ENCODE data around the gene SEC22C. TPM values are rescaled to one million over a fixed set of nuclear protein-coding genes. Genes with fewer than 3 reads are reported as not detected.
A peak's percentile ranks its signal among the peaks of the same experiment; 100 is the strongest.
"Not testable (repeated sequence)": the region's sequence is repeated elsewhere in the genome, so short reads cannot be mapped to it uniquely, and the experiment has no call there.

Gene SEC22C
- total RNA-seq, 2 donors from 2014 or later, result 35.2 to 38.4 TPM

DNA sequence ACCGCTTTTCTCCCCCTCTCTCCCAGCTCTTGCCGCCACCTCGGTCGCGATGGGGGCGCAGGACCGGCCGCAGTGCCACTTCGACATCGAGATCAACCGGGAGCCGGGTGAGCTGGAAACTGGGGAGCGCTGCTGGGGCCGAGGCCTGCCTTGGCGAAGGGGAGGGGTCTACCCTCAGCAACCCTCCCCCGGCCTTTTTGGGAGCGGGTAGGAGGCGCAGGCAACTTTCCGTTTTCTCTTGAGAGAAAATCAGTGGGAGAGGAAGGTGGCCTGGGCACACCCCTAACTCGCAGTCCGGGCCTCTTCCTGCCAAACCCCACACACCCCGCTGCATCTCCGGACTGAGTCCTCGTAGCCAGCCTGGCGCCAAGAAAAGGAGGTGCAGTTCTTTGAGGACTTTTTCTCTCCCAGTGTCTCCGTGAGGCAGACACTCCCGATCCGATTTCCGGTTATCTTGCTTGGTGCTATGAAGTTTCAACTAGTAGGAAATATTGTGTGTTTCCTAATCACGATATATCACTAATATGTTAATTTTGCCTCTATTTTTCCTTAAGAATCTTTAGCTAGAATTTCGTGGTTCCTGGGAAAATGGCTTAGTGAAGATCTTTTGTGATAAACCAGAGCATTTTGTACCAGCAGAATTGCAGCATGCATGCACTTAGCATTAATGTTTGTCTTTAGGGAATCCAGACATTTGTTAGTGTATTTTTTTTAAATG is 19.4 kb upstream of the SEC22C start:
- Histone ChIP-seq H3K27ac (ENCODE audit: low read depth, low read length) (peak overlapping the region; percentile 94), H3K9ac (ENCODE audit: extremely low read depth, low read length, poor library complexity, severe bottlenecking) (peak overlapping the region; percentile 82), H3K4me3 (ENCODE audit: low read length) (peak overlapping the region; percentile 99), H3K27me3 (ENCODE audit: control insufficient read depth, insufficient read depth, low read length, poor library complexity, severe bottlenecking) (no peaks in the 10 kb centered on the region), H3K9me3 (ENCODE audit: control insufficient read depth, low read length) (no peaks in the 10 kb centered on the region), H3K4me1 (ENCODE audit: control insufficient read depth, insufficient read depth, low read length) (peaks cover 9% of the 10 kb centered on the region), H3K36me3 (ENCODE audit: control insufficient read depth, insufficient read depth, low read length) (peaks cover 40% of the 10 kb centered on the region)
- H3K27ac Mint-ChIP-seq, result peak overlapping the region; percentile 90
- no peaks in the 10 kb centered on the region for H3K27me3 Mint-ChIP-seq (ENCODE audit: insufficient read depth)
- H3K4me1 Mint-ChIP-seq, result peaks cover 18% of the 10 kb centered on the region
- peaks cover 6% of the 10 kb centered on the region for H3K9me3 Mint-ChIP-seq
- DNase-seq, result peak; percentile 91
- TF ChIP-seq, protein P1, sequence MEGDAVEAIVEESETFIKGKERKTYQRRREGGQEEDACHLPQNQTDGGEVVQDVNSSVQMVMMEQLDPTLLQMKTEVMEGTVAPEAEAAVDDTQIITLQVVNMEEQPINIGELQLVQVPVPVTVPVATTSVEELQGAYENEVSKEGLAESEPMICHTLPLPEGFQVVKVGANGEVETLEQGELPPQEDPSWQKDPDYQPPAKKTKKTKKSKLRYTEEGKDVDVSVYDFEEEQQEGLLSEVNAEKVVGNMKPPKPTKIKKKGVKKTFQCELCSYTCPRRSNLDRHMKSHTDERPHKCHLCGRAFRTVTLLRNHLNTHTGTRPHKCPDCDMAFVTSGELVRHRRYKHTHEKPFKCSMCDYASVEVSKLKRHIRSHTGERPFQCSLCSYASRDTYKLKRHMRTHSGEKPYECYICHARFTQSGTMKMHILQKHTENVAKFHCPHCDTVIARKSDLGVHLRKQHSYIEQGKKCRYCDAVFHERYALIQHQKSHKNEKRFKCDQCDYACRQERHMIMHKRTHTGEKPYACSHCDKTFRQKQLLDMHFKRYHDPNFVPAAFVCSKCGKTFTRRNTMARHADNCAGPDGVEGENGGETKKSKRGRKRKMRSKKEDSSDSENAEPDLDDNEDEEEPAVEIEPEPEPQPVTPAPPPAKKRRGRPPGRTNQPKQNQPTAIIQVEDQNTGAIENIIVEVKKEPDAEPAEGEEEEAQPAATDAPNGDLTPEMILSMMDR (conservative IDR thresholded peaks at IDR 0.05), result peak; percentile 29
- WGBS, 2 experiments (ENCODE audit: insufficient coverage in 1 of 2, insufficient read length in 1 of 2), result 0 to 1% methylated on average over 5 to 30 of the region's 31 CpGs
- peaks cover 28% of the 10 kb centered on the region for H3K36me3 Mint-ChIP-seq (ENCODE audit: low read depth)
- peak overlapping the region; percentile 76 for H3K4me3 Mint-ChIP-seq

DNA sequence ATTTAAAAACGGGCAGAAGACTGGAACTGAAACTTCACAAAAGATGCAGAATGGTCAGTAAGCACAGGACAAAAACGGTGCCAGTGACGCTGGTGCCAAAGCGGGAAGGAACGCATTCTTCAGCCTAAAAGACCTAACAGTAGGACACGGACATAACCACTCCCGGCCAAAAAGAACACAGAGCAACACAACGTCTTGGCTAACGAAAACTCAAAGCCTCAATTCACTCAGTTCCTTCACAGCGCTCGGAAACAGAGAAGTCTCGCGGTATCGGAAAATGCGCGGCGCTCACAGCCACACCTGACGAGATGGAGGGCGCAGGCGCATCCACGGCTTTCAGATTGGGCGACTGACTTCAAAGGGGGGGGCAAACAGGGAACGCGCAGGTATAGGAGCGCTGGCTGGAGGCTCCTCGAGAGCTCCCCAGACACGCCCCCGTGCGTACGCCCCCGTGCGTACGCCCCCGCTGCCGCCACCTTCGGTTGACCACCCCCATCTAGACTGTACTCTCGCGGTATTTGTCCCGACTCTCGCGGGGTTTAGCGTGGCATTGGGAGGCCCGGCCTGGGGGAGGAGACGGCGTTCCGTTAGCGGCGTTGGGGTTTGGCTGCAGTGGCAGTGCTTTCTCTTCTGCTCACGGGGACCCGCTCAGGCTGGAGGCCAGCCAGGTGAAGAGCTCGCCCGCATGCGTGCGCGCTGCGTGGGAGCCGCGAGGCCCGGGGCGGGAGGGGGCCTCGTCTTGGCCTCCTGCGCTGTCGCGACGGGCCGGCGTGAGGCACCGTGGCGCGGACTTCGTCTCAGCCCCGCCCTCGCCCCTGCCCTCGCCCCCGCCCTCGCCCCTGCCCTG is 18.6 kb upstream of the SEC22C start, which contains the start of gene NKTR:
TSS of gene NKTR (plus strand) at position 576 of the 847 bp plus-strand sequence. CDS start 321 bp downstream, outside the sequence.
- Mint-ChIP-seq H3K36me3 (ENCODE audit: low read depth) (peaks cover 28% of the 10 kb centered on the region), H3K27me3 (ENCODE audit: insufficient read depth) (no peaks in the 10 kb centered on the region), H3K27ac (peak within 1 kb of the TSS; percentile 96), H3K9me3 (peaks cover 6% of the 10 kb centered on the region), H3K4me1 (peaks cover 18% of the 10 kb centered on the region), H3K4me3 (peak within 1 kb of the TSS; percentile 76)
- 0 to 1% methylated on average over 16 to 76 of the region's 76 CpGs for WGBS, 2 experiments (ENCODE audit: insufficient coverage in 1 of 2, insufficient read length in 1 of 2)
- Histone ChIP-seq H3K9me3 (ENCODE audit: control insufficient read depth, low read length) (no peaks in the 10 kb centered on the region), H3K9ac (ENCODE audit: extremely low read depth, low read length, poor library complexity, severe bottlenecking) (peak within 1 kb of the TSS; percentile 82), H3K27ac (ENCODE audit: low read depth, low read length) (peak within 1 kb of the TSS; percentile 94), H3K4me3 (ENCODE audit: low read length) (peak within 1 kb of the TSS; percentile 99), H3K4me1 (ENCODE audit: control insufficient read depth, insufficient read depth, low read length) (peaks cover 10% of the 10 kb centered on the region), H3K36me3 (ENCODE audit: control insufficient read depth, insufficient read depth, low read length) (peaks cover 35% of the 10 kb centered on the region), H3K27me3 (ENCODE audit: control insufficient read depth, insufficient read depth, low read length, poor library complexity, severe bottlenecking) (no peaks in the 10 kb centered on the region)
- DNase-seq, result peak; percentile 100
- TF ChIP-seq, protein P1 (conservative IDR thresholded peaks at IDR 0.05), result no peak

DNA sequence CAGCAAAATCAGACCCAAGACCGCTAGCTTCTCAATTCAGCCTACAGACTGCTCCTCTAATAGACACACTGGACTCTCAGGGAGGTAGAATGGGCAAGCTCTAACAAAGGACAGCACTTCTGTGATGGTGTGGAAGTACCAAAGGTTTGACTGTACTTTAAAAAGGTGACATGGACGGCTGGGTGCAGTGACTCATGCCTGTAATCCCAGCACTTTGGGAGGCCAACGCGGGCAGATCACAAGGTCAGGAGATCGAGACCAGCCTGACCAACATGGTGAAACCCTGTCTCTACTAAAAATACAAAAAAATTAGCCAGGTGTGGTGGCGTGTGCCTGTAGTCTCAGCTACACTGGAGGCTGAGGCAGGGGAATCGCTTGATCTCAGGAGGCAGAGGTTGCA is 15.3 kb upstream of the SEC22C start:
- Mint-ChIP-seq H3K27ac (peak overlapping the region; percentile 31), H3K36me3 (ENCODE audit: low read depth) (peaks cover 23% of the 10 kb centered on the region), H3K4me1 (peaks cover 34% of the 10 kb centered on the region)
- Histone ChIP-seq H3K4me1 (ENCODE audit: control insufficient read depth, insufficient read depth, low read length) (peaks cover 16% of the 10 kb centered on the region), H3K36me3 (ENCODE audit: control insufficient read depth, insufficient read depth, low read length) (peaks cover 40% of the 10 kb centered on the region)
- H3K27ac ChIP-seq (ENCODE audit: low read depth, low read length); H3K9me3 Mint-ChIP-seq; H3K27me3 ChIP-seq (ENCODE audit: control insufficient read depth, insufficient read depth, low read length, poor library complexity, severe bottlenecking); H3K9ac ChIP-seq (ENCODE audit: extremely low read depth, low read length, poor library complexity, severe bottlenecking); H3K4me3 ChIP-seq (ENCODE audit: low read length); DNase-seq; H3K9me3 ChIP-seq (ENCODE audit: control insufficient read depth, low read length); H3K27me3 Mint-ChIP-seq (ENCODE audit: insufficient read depth); H3K4me3 Mint-ChIP-seq: not testable (repeated sequence)
- 92 to 94% methylated on average over 6 to 7 of the region's 7 CpGs for WGBS, 2 experiments (ENCODE audit: insufficient coverage in 1 of 2, insufficient read length in 1 of 2)

Data from endodermal cell (in vitro differentiated cells).